Right atrium auricular region (tissue), 2 donors: ENCODE measurements around the gene CREB3L4. TPM values are rescaled to one million over a fixed set of nuclear protein-coding genes. Genes with fewer than 3 reads are reported as not detected.

Experiments used
- DNase-seq: peaks from one replicate; pipeline ENCODE4 v3.0.0-alpha.2; 2019; ENCODE audit warnings: low spot score
- H3K27ac ChIP-seq, 2 donors: fragments of 200-600 bp; sonication (generic); 1 replicate in 1 of 2; 2 replicates in 1 of 2; pipeline ENCODE4 v1.5.1; 2016 to 2019
- H3K27me3 ChIP-seq, 2 donors: fragments of 200-600 bp; sonication (generic); one replicate each; pipeline versions ENCODE4 v1.5.1 to v1.6.0; 2017 to 2019
- H3K36me3 ChIP-seq: fragments of 200-600 bp; sonication (generic); one replicate; pipeline ENCODE4 v1.5.1; 2016
- H3K4me1 ChIP-seq, 2 donors: fragments of 200-600 bp; sonication (generic); one replicate each; pipeline versions ENCODE4 v1.5.1 to v1.6.0; 2017 to 2019
- H3K4me3 ChIP-seq, 2 donors: fragments of 200-600 bp; sonication (generic); 1 replicate in 1 of 2; 2 replicates in 1 of 2; pipeline ENCODE4 v1.5.1; 2017 to 2019; ENCODE audit warnings: mild to moderate bottlenecking in 1 of 2, moderate library complexity in 1 of 2
- H3K9me3 ChIP-seq, 2 donors: fragments of 200-600 bp; sonication (generic); one replicate each; pipeline ENCODE4 v1.5.1; 2019
- total RNA-seq, 2 donors: library from RNA; depleted of rRNA; stranded (reverse); fragments of >200 nt; gene quantifications; one replicate each; pipeline ENCODE4 v1.1.0, GENCODE V29; 2016
- TF ChIP-seq, protein P1 (sequence below), 2 donors: fragments of 200-600 bp; sonication (generic); IDR thresholded peaks; one replicate each; pipeline ENCODE4 v1.5.1; 2019; ENCODE audit warnings: antibody characterized with exemption in 2 of 2

The CREB3L4 gene
- total RNA-seq, 2 donors from 2014 or later, result 4.9 to 5.6 TPM

DNA sequence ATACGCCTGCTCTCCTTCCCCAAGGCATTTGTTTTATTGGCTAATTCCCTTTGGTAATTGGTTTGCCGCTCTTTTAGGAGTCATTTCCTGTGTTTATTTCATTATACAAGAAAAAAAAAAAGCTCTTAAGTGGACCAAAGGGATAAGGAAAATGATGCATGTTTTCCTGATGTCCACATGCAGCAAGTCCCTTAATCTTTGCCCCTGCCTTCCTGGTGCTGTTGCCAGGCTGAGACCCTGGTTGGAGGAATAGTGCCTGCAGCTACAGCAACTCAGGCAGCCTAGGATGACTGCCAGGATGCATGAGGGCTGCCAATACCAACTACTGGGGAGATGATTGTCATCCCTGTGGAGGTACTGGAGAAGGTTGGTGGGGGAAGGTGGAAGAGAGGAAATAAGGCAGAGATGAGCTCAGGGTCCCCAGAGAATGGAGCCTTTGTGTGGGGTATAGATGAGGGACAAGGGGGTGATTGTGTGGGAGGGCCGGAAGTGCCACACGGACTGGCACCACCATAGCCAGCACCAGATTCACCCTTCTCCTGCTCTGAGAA lies 38.8 kb upstream of the CREB3L4 start:
- H3K36me3 ChIP-seq, result peaks cover 32% of the 10 kb centered on the region
- no peak for DNase-seq
- TF ChIP-seq, protein P1, sequence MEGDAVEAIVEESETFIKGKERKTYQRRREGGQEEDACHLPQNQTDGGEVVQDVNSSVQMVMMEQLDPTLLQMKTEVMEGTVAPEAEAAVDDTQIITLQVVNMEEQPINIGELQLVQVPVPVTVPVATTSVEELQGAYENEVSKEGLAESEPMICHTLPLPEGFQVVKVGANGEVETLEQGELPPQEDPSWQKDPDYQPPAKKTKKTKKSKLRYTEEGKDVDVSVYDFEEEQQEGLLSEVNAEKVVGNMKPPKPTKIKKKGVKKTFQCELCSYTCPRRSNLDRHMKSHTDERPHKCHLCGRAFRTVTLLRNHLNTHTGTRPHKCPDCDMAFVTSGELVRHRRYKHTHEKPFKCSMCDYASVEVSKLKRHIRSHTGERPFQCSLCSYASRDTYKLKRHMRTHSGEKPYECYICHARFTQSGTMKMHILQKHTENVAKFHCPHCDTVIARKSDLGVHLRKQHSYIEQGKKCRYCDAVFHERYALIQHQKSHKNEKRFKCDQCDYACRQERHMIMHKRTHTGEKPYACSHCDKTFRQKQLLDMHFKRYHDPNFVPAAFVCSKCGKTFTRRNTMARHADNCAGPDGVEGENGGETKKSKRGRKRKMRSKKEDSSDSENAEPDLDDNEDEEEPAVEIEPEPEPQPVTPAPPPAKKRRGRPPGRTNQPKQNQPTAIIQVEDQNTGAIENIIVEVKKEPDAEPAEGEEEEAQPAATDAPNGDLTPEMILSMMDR (IDR thresholded peaks at IDR 0.05), result no peak

DNA sequence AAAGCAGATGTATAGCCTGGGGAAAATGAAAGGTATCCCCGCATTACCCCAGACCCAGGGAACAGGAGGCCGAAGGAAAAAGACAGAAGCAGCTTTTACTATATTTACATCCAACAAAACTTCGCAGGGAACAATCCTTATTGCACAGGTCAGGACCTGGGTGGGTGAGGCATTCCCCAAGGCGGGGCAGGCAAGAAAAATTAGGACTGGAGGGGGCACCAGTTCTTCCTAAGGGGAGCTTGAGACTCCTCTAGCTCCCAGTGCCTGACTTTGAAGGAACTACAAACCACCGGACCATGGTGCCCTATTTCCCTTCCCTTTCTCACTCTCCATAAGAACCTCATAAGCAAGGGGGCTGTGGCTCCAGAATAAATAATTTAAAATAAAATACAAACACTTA lies 38.3 kb upstream of the CREB3L4 start:
- Histone ChIP-seq H3K4me3 (no peak overlapping the region), H3K9me3 (no peaks in the 10 kb centered on the region), H3K27ac (no peak overlapping the region), H3K4me1 (peaks cover 0 to 10% of the 10 kb centered on the region in 2 donors), H3K27me3 (no peaks in the 10 kb centered on the region), H3K36me3 (peaks cover 37% of the 10 kb centered on the region)
- TF ChIP-seq, protein P1 (IDR thresholded peaks at IDR 0.05), result no peak
- DNase-seq, result no peak

More for the DNA sequence above, 38.8 kb upstream of the CREB3L4 start:
- Histone ChIP-seq H3K4me3 (no peak overlapping the region), H3K4me1 (peaks cover 0 to 12% of the 10 kb centered on the region in 2 donors), H3K27ac (no peak overlapping the region), H3K27me3 (no peaks in the 10 kb centered on the region), H3K9me3 (no peaks in the 10 kb centered on the region)

DNA sequence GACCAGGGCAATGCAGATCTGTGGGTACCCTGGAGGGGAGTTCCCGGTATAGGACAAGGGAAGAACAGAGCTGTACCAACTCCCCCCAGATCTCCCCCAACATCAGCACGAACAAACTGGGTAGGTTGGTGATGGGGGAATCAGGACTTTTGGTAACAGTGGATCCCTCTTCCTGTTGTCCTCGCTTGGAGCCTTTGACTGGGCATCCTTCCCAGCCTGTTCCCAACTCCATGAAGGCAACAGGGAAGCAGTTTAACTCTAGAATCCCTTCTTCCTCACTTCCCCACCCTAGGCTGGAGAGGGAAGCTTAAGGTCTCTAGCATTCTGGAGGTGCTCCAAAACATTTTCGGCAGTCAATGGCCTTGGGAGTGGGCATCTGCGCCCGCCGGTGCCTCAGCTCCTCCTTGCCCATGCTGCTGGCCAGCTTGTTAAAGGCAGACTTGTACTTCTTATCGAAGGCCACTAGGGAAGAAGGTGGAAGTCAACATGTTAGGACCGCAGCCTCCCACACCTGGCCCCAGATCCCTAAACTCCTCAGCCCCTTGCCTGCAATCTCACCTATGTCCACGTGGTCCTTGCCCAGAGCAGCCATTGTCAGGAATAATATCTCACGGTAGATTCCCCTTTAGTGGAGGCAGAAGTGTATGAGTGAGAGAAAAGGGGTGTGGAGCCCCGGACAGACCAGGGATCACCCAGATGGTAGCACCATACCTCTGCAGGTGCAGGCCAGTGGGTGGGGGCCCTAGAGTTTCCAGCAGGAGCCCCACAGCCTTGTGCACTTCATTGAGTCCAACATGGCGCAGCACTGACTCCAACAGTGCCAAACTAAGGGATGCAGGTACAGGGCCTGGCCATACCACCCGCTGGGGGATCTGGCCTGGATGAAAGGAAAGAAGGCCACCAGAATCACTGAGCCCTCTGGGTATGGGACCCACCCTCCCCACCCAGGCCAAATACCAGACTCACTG lies 37.4 kb upstream of the CREB3L4 start:
- no peak overlapping the region for H3K27ac ChIP-seq
- TF ChIP-seq, protein P1 (IDR thresholded peaks at IDR 0.05), result no peak
- H3K27me3 ChIP-seq, result no peaks in the 10 kb centered on the region
- no peak for DNase-seq
- peaks cover 0 to 10% of the 10 kb centered on the region in 2 donors for H3K4me1 ChIP-seq
- H3K9me3 ChIP-seq, result no peaks in the 10 kb centered on the region
- H3K36me3 ChIP-seq, result peaks cover 46% of the 10 kb centered on the region
- H3K4me3 ChIP-seq, result no peak overlapping the region

DNA sequence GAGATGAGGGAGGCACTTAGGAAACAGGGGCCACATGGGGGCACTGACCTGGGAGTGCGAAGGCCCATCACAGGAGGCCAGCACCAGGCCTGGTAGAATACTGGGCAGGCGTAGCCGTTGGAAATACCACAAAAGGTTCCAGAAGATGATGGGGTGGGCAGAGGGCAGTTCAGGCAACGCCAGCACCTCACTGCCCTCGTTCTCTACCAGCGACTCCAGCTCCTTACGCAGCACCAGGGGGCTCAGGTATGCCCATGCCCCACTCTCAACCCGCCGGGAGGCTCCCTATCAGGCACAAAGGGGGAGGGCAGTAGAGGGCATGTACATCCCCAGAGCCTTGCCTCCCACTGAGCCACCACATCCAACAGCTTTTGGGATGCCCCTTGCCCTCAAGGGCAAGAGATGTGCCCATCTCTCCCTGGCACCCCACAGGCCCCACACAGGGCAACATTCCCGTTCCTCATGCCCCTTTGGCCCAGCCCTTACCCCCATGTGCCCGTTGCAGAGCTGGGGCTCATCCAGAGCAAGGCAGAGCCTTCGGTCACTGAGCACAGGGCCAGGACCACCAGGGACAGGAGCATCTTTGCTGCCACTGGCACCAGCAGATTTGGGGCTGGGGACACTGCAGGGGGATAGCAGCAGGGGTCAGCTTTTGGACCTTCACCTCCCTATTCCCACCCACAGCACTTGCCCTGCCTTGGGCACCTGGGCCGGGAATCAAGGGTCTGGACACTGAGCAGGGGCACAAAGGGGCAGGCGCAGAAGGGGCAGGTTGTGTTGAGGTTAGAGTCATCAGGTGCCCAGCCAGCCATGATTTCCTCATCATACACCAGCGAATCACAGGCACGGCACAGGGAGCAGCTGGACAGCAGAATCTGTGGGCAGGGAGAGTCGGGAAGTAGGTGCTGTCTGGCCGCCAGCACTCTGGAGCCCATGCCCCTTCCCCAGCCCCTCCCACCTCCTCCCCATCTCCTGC lies 35.3 kb upstream of the CREB3L4 start:
- peaks cover 0 to 10% of the 10 kb centered on the region in 2 donors for H3K4me1 ChIP-seq
- H3K9me3 ChIP-seq, result no peaks in the 10 kb centered on the region
- TF ChIP-seq, protein P1 (IDR thresholded peaks at IDR 0.05), result no peak
- no peak overlapping the region for H3K4me3 ChIP-seq
- H3K27me3 ChIP-seq, result no peaks in the 10 kb centered on the region
- DNase-seq, result no peak
- peaks cover 67% of the 10 kb centered on the region for H3K36me3 ChIP-seq
- H3K27ac ChIP-seq, result no peak overlapping the region

DNA sequence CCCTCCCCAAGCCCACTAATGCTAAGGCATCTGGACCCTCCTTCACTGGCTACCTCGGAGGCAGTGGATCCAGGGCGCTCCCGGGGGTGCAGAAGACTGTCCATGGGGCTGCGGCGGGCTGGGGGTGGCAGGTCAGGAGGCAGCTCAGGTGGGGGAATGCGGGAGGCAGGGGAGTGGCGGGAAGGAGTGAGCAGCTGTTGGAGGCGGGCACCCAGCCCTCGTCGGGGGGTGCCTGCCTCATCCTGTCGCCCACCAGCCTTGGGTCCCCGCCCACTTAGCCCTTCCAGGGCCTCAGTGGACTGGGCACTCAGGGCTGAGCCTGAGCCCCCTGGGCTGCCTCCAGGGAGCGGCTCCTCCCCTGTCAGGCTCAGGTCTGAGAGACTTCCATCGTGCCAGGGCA lies 34.3 kb upstream of the CREB3L4 start:
- Histone ChIP-seq H3K9me3 (no peaks in the 10 kb centered on the region), H3K4me1 (peaks cover 0 to 8% of the 10 kb centered on the region in 2 donors), H3K36me3 (peaks cover 77% of the 10 kb centered on the region), H3K27ac (no peak overlapping the region), H3K4me3 (no peak overlapping the region), H3K27me3 (no peaks in the 10 kb centered on the region)
- TF ChIP-seq, protein P1 (IDR thresholded peaks at IDR 0.05), result no peak
- DNase-seq, result no peak
